ENCODE measurements around the gene ACSL4. TPM values are rescaled to one million over a fixed set of nuclear protein-coding genes. Genes with fewer than 3 reads are reported as not detected.

Gene ACSL4
- total RNA-seq, 3 donors from 2014 or later, result 77.3 to 101 (median 78.9) TPM

GRCh38 chrX:109774706-109775105 lies 41.6 kb upstream of the ACSL4 start:
- no peak for DNase-seq (ENCODE audit: low spot score in 2 of 2)
- peak overlapping the region in 1 of 2 donors; percentile 23 for H3K27ac ChIP-seq
- intact Hi-C loops (cut with DNase I; ENCODE audit: low total_unique reads), result no loop called here

GRCh38 chrX:109774136-109774535 lies 41.1 kb upstream of the ACSL4 start:
- intact Hi-C loops (cut with DNase I; ENCODE audit: low total_unique reads), result no loop called here
- TF ChIP-seq POLR2A (IDR thresholded peaks at IDR 0.05) (no peak), POLR2AphosphoS5 (IDR thresholded peaks at IDR 0.05) (no peak)
- TF ChIP-seq, protein P1, sequence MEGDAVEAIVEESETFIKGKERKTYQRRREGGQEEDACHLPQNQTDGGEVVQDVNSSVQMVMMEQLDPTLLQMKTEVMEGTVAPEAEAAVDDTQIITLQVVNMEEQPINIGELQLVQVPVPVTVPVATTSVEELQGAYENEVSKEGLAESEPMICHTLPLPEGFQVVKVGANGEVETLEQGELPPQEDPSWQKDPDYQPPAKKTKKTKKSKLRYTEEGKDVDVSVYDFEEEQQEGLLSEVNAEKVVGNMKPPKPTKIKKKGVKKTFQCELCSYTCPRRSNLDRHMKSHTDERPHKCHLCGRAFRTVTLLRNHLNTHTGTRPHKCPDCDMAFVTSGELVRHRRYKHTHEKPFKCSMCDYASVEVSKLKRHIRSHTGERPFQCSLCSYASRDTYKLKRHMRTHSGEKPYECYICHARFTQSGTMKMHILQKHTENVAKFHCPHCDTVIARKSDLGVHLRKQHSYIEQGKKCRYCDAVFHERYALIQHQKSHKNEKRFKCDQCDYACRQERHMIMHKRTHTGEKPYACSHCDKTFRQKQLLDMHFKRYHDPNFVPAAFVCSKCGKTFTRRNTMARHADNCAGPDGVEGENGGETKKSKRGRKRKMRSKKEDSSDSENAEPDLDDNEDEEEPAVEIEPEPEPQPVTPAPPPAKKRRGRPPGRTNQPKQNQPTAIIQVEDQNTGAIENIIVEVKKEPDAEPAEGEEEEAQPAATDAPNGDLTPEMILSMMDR (IDR thresholded peaks at IDR 0.05), result no peak
- Histone ChIP-seq H3K36me3 (no peaks in the 10 kb centered on the region), H3K27ac (peak overlapping the region in 1 of 2 donors; percentile 72), H3K4me1 (no peaks in the 10 kb centered on the region), H3K4me3 (no peak overlapping the region), H3K27me3 (peaks cover 0 to 13% of the 10 kb centered on the region in 2 donors), H3K9me3 (peaks cover 0 to 8% of the 10 kb centered on the region in 2 donors)
- DNase-seq (ENCODE audit: low spot score in 2 of 2), result no peak

More at GRCh38 chrX:109774706-109775105, 41.6 kb upstream of the ACSL4 start:
- Histone ChIP-seq H3K4me1 (no peaks in the 10 kb centered on the region), H3K4me3 (no peak overlapping the region), H3K36me3 (no peaks in the 10 kb centered on the region), H3K9me3 (peaks cover 0 to 8% of the 10 kb centered on the region in 2 donors), H3K27me3 (peaks cover 0 to 13% of the 10 kb centered on the region in 2 donors)
- TF ChIP-seq POLR2A (IDR thresholded peaks at IDR 0.05), result no peak
- TF ChIP-seq, protein P1 (IDR thresholded peaks at IDR 0.05), result no peak
- no peak for TF ChIP-seq POLR2AphosphoS5 (IDR thresholded peaks at IDR 0.05)

- Histone ChIP-seq H3K4me1 (no peaks in the 10 kb centered on the region), H3K27me3 (peaks cover 0 to 11% of the 10 kb centered on the region in 2 donors), H3K9me3 (peaks cover 6 to 13% of the 10 kb centered on the region in 2 donors), H3K36me3 (no peaks in the 10 kb centered on the region), H3K4me3 (no peak overlapping the region), H3K27ac (no peak overlapping the region)
- TF ChIP-seq POLR2A (IDR thresholded peaks at IDR 0.05) (no peak), POLR2AphosphoS5 (IDR thresholded peaks at IDR 0.05) (no peak)
- TF ChIP-seq, protein P1 (IDR thresholded peaks at IDR 0.05), result no peak
- no peak for DNase-seq (ENCODE audit: low spot score in 2 of 2)
- intact Hi-C loops (cut with DNase I; ENCODE audit: low total_unique reads), result no loop called here
Observed at GRCh38 chrX:109773374-109773773, 40.3 kb upstream of the ACSL4 start.

- H3K4me1 ChIP-seq, result no peaks in the 10 kb centered on the region
- intact Hi-C loops (cut with DNase I; ENCODE audit: low total_unique reads), result no loop called here
- no peak for TF ChIP-seq POLR2A (IDR thresholded peaks at IDR 0.05)
- no peak for TF ChIP-seq POLR2AphosphoS5 (IDR thresholded peaks at IDR 0.05)
- TF ChIP-seq, protein P1 (IDR thresholded peaks at IDR 0.05), result no peak
- peaks cover 0 to 5% of the 10 kb centered on the region in 2 donors for H3K27me3 ChIP-seq
- no peak overlapping the region for H3K27ac ChIP-seq
- no peak for DNase-seq (ENCODE audit: low spot score in 2 of 2)
- H3K4me3 ChIP-seq, result no peak overlapping the region
- H3K9me3 ChIP-seq, result peaks cover 7 to 27% of the 10 kb centered on the region in 2 donors
- no peaks in the 10 kb centered on the region for H3K36me3 ChIP-seq
Observed at GRCh38 chrX:109770780-109771179, 37.7 kb upstream of the ACSL4 start.

- no peaks in the 10 kb centered on the region for H3K4me1 ChIP-seq
- intact Hi-C loops (cut with DNase I; ENCODE audit: low total_unique reads), result no loop called here
Observed at GRCh38 chrX:109760922-109761250, 27.8 kb upstream of the ACSL4 start.

More at GRCh38 chrX:109760922-109761250, 27.8 kb upstream of the ACSL4 start:
- no peak for DNase-seq (ENCODE audit: low spot score in 2 of 2)
- no peaks in the 10 kb centered on the region for H3K9me3 ChIP-seq
- no peak overlapping the region for H3K4me3 ChIP-seq
- H3K27ac ChIP-seq, result no peak overlapping the region
- H3K36me3 ChIP-seq, result no peaks in the 10 kb centered on the region
- TF ChIP-seq POLR2AphosphoS5 (IDR thresholded peaks at IDR 0.05) (no peak), POLR2A (IDR thresholded peaks at IDR 0.05) (no peak)
- TF ChIP-seq, protein P1 (IDR thresholded peaks at IDR 0.05), result no peak
- peaks cover 0 to 32% of the 10 kb centered on the region in 2 donors for H3K27me3 ChIP-seq

All from breast epithelium (tissue), 4 donors.